Endothelial cell of umbilical vein (primary cell): Measurements from ENCODE around the gene MCCC2. TPM values are rescaled to one million over a fixed set of nuclear protein-coding genes. Genes with fewer than 3 reads are reported as not detected.

Source experiments
- BruUV-seq: library from RNA; stranded (reverse); fragments of 400-500 nt; replicated peaks from 2 replicates; lab custom pipeline; 2021; lab: Mats Ljungman, UMichigan
- CTCF ChIA-PET: fragments of 300-600, 350-600 bp; sonication (Branson Sonifier 250); formaldehyde crosslinking; loops from one replicate; lab custom pipeline; 2021; ENCODE audit warnings: antibody characterized with exemption, inconsistent platforms; lab: Charles Lee
- POLR2A ChIA-PET: fragments of 300-600, 350-600 bp; sonication (Branson Sonifier 250); formaldehyde crosslinking; loops from one replicate; lab custom pipeline; 2021; ENCODE audit warnings: antibody characterized with exemption, inconsistent platforms; lab: Charles Lee
- DNase-seq: peaks from one replicate; pipeline ENCODE4 v3.0.0-alpha.2; 2011; ENCODE audit warnings: low read depth, low spot score
- FAIRE-seq: peaks from 2 replicates; lab custom pipeline; 2011; peaks lifted over from hg19 to GRCh38; lab: Jason Lieb, UNC
- H2AFZ ChIP-seq: 2 replicates; pipeline ENCODE4 v1.6.0; 2012; ENCODE audit warnings: low read depth, low read length, control low read depth, inconsistent platforms
- H3K27ac ChIP-seq: 2 replicates; pipeline ENCODE4 v1.5.1; 2011; ENCODE audit warnings: low read depth, mild to moderate bottlenecking, control low read depth, low read length, moderate library complexity; ENCODE audit not compliant: insufficient read depth
- H3K27me3 ChIP-seq, 2 experiments: 2 replicates each; pipeline versions ENCODE4 v1.6.0 to v1.6.1; 2011; ENCODE audit warnings: low read length in 2 of 2, mixed read lengths in 1 of 2; ENCODE audit not compliant: control insufficient read depth in 2 of 2, insufficient read depth in 2 of 2
- H3K36me3 ChIP-seq, 2 experiments: 2 replicates in 1 of 2; 3 replicates in 1 of 2; pipeline ENCODE4 v1.5.1; 2011; ENCODE audit warnings: low read length in 2 of 2, mild to moderate bottlenecking in 1 of 2, moderate library complexity in 1 of 2; ENCODE audit not compliant: control insufficient read depth in 2 of 2, insufficient read depth in 2 of 2; ENCODE audit errors: extremely low read depth in 1 of 2
- H3K4me1 ChIP-seq: 3 replicates; pipeline ENCODE4 v1.5.1; 2011; ENCODE audit warnings: mild to moderate bottlenecking, low read length; ENCODE audit not compliant: control insufficient read depth, insufficient read depth; ENCODE audit errors: extremely low read depth
- H3K4me2 ChIP-seq: 2 replicates; pipeline ENCODE4 v1.6.1; 2011; ENCODE audit warnings: low read length, control low read depth, mixed read lengths; ENCODE audit not compliant: insufficient read depth
- H3K4me3 ChIP-seq, 3 experiments: fragments of 200-600 bp in 1 of 3; sonication (generic), shearing (Covaris generic) in 1 of 3; replicated peaks in 1 of 3; 2 replicates each; pipeline ENCODE4 v1.5.1; 2011 to 2016; ENCODE audit warnings: control low read depth in 3 of 3, low read length in 3 of 3, mild to moderate bottlenecking in 2 of 3, inconsistent platforms in 1 of 3, low read depth in 1 of 3, moderate library complexity in 1 of 3; ENCODE audit not compliant: insufficient read depth in 1 of 3
- H3K79me2 ChIP-seq: 2 replicates; pipeline ENCODE4 v1.6.0; 2012; ENCODE audit warnings: low read length, inconsistent platforms; ENCODE audit not compliant: control insufficient read depth, insufficient read depth
- H3K9ac ChIP-seq: replicated peaks from 2 replicates; pipeline ENCODE3; 2011; ENCODE audit warnings: low read length, control low read depth; ENCODE audit not compliant: insufficient read depth; ENCODE audit errors: extremely low read depth
- H3K9me1 ChIP-seq: replicated peaks from 3 replicates; pipeline ENCODE4 v1.6.0; 2011; ENCODE audit warnings: mild to moderate bottlenecking, low read length; ENCODE audit not compliant: control insufficient read depth, insufficient read depth; ENCODE audit errors: extremely low read depth
- H3K9me3 ChIP-seq: replicated peaks from 2 replicates; pipeline ENCODE4 v1.5.1; 2012; ENCODE audit warnings: low read length, inconsistent platforms; ENCODE audit not compliant: control insufficient read depth, insufficient read depth
- H4K20me1 ChIP-seq: replicated peaks from 2 replicates; pipeline ENCODE3; 2011; ENCODE audit warnings: mild to moderate bottlenecking, low read length; ENCODE audit not compliant: control insufficient read depth, insufficient read depth; ENCODE audit errors: extremely low read depth
- EZH2 ChIP-seq: IDR thresholded peaks from 2 replicates; pipeline ENCODE4 v1.6.1; 2012; ENCODE audit warnings: borderline replicate concordance, low read depth, mild to moderate bottlenecking, moderate library complexity, low read length, inconsistent platforms; ENCODE audit not compliant: severe bottlenecking
- FOS ChIP-seq: IDR thresholded peaks from 2 replicates; pipeline ENCODE4 v1.6.1; 2011; ENCODE audit warnings: mild to moderate bottlenecking, low read length, moderate library complexity, borderline replicate concordance; ENCODE audit not compliant: insufficient read depth
- GATA2 ChIP-seq: IDR thresholded peaks from 2 replicates; pipeline ENCODE4 v1.7.0; 2011; ENCODE audit warnings: low read depth, mild to moderate bottlenecking, moderate library complexity, mixed read lengths, low read length; ENCODE audit not compliant: insufficient read length, insufficient read depth
- JUN ChIP-seq: IDR thresholded peaks from 2 replicates; pipeline ENCODE4 v1.6.1; 2011; ENCODE audit warnings: borderline replicate concordance, low read depth; ENCODE audit not compliant: insufficient read length, insufficient read depth
- MYC ChIP-seq: IDR thresholded peaks from one replicate; pipeline ENCODE4 v1.6.1; 2011; ENCODE audit warnings: mild to moderate bottlenecking, low read depth, low read length
- POLR2A ChIP-seq: IDR thresholded peaks from 2 replicates; pipeline ENCODE4 v1.6.1; 2012; ENCODE audit warnings: low read depth, mild to moderate bottlenecking, control low read depth, low read length
- POLR2AphosphoS5 ChIP-seq: IDR thresholded peaks from 2 replicates; pipeline ENCODE4 v1.6.1; 2012; ENCODE audit warnings: low read depth, mild to moderate bottlenecking, control low read depth, low read length, moderate library complexity; ENCODE audit not compliant: insufficient read depth
- dilution Hi-C: fragments of 300-500 bp; cut with MboI; formaldehyde crosslinking; loops from one replicate; pipeline ENCODE4 v1.15.0; 2019; ENCODE audit warnings: low sequenced_read_pairs; ENCODE audit not compliant: extremely low pct_ligation_motif_present
- intact Hi-C: fragments of 100-400 bp; cut with micrococcal nuclease; formaldehyde crosslinking; loops from one replicate; pipeline ENCODE4 v1.10.0; 2022
- polyA plus RNA-seq, 4 experiments: library from polyadenylated mRNA; depleted of rRNA in 3 of 4; stranded (reverse) in 3 of 4; unstranded in 1 of 4; fragments of >200 nt; gene quantifications; 2 replicates each; pipeline versions ENCODE4 v1.2.1 to v1.2.3, GENCODE V29; 2011 to 2012; ENCODE audit warnings: missing spikeins in 1 of 4
- total RNA-seq: library from RNA; stranded (reverse); gene quantifications from 2 replicates; pipeline ENCODE4 v1.2.3, GENCODE V29; 2021
- TF ChIP-seq, protein P1 (sequence below), 2 donors: IDR thresholded peaks; 1 replicate in 1 of 2; 2 replicates in 1 of 2; pipeline ENCODE4 v1.5.1; 2011; ENCODE audit warnings: low read length in 2 of 2, mild to moderate bottlenecking in 2 of 2, moderate library complexity in 2 of 2, control low read depth in 1 of 2, inconsistent platforms in 1 of 2, low read depth in 1 of 2; ENCODE audit not compliant: insufficient read depth in 1 of 2; ENCODE audit errors: extremely low read depth in 1 of 2
- TF ChIP-seq, protein P2 (sequence below): IDR thresholded peaks from 2 replicates; pipeline ENCODE4 v1.6.1; 2011; ENCODE audit not compliant: insufficient read depth, insufficient read length

MCCC2 gene
- total and polyA plus RNA-seq, 2 donors (not counting 3 experiments of a cell fraction or from before 2014, with no cell fraction given) = 27.9 to 28.6 TPM

DNA sequence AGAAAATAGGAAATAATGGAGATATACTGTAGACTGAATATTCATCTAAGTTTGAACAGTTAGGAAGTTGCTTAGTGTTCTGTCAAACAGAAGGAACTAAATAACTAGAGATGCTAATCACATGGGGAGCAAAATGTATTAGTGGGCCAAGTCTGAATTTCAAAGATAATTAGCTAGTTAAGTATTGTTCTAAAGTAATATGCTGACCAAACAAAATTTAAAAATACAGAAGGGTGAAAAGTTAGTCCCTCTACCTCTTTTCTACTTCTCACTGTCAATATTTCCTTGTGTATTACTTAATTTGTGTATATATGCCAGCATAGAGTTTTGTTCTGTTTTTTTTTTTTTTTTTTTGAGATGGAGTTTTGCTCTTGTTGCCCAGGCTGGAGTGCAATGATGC lies 4.0 kb downstream of the MCCC2 start:
- DNase-seq = no peak
- Histone ChIP-seq H3K27ac (no peak overlapping the region), H3K27me3 (no peaks in the 10 kb centered on the region), H3K9ac (no peak overlapping the region), H2AFZ (no peak overlapping the region), H3K4me3 (no peak overlapping the region), H3K36me3 (no peaks in the 10 kb centered on the region), H3K9me3 (no peaks in the 10 kb centered on the region), H3K4me2 (no peak overlapping the region), H4K20me1 (no peaks in the 10 kb centered on the region), H3K79me2 (peaks cover 2% of the 10 kb centered on the region), H3K4me1 (peaks cover 3% of the 10 kb centered on the region), H3K9me1 (no peaks in the 10 kb centered on the region)
- intact Hi-C loops = no loop called here
- FAIRE-seq = no peak
- BruUV-seq = no TSS peak
- POLR2A ChIA-PET = no interaction called here
- CTCF ChIA-PET = interaction anchor here (4.4 kb wide), 1 partner anchor 10 kb away, joined by 31 read pairs; no protein-coding TSS in a partner anchor
- TF ChIP-seq, protein P1, sequence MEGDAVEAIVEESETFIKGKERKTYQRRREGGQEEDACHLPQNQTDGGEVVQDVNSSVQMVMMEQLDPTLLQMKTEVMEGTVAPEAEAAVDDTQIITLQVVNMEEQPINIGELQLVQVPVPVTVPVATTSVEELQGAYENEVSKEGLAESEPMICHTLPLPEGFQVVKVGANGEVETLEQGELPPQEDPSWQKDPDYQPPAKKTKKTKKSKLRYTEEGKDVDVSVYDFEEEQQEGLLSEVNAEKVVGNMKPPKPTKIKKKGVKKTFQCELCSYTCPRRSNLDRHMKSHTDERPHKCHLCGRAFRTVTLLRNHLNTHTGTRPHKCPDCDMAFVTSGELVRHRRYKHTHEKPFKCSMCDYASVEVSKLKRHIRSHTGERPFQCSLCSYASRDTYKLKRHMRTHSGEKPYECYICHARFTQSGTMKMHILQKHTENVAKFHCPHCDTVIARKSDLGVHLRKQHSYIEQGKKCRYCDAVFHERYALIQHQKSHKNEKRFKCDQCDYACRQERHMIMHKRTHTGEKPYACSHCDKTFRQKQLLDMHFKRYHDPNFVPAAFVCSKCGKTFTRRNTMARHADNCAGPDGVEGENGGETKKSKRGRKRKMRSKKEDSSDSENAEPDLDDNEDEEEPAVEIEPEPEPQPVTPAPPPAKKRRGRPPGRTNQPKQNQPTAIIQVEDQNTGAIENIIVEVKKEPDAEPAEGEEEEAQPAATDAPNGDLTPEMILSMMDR (IDR thresholded peaks at IDR 0.05; ENCODE audit: extremely low read depth in 1 of 2, insufficient read depth in 1 of 2, low read depth in 1 of 2, low read length in 2 of 2) = no peak
- TF ChIP-seq POLR2A (no peak), POLR2AphosphoS5 (no peak), MYC (no peak), JUN (no peak), EZH2 (no peak), FOS (no peak), GATA2 (no peak)
- TF ChIP-seq, protein P2, sequence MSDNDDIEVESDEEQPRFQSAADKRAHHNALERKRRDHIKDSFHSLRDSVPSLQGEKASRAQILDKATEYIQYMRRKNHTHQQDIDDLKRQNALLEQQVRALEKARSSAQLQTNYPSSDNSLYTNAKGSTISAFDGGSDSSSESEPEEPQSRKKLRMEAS = no peak
- dilution Hi-C loops = no loop called here
